ENCODE results near the gene CUL1.
A peak's percentile ranks its signal among the peaks of the same experiment; 100 is the strongest.
"Not testable (repeated sequence)": the region's sequence is repeated elsewhere in the genome, so short reads cannot be mapped to it uniquely, and the experiment has no call there.

Gene CUL1

DNA sequence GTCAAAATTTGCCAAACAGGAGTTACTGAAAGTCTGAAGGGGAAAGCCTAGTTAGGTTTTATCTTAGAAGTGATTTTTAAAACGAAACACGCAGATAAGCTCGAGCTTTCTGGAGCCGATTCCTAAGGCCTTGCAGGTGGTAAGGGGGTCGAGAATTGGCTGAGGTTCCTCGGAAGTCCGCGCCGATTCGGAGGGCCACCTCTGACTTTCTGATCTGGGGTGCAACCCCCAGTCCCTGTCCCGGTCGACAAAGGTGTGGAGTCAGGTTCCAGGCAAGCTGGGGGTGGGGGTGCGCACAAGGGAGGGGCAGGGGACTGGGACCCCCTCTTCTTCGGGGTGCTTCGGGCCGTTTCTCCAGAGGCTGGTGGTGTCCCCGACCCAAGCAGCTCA lies 701 bp upstream of the CUL1 start:
- no peak for DNase-seq

DNA sequence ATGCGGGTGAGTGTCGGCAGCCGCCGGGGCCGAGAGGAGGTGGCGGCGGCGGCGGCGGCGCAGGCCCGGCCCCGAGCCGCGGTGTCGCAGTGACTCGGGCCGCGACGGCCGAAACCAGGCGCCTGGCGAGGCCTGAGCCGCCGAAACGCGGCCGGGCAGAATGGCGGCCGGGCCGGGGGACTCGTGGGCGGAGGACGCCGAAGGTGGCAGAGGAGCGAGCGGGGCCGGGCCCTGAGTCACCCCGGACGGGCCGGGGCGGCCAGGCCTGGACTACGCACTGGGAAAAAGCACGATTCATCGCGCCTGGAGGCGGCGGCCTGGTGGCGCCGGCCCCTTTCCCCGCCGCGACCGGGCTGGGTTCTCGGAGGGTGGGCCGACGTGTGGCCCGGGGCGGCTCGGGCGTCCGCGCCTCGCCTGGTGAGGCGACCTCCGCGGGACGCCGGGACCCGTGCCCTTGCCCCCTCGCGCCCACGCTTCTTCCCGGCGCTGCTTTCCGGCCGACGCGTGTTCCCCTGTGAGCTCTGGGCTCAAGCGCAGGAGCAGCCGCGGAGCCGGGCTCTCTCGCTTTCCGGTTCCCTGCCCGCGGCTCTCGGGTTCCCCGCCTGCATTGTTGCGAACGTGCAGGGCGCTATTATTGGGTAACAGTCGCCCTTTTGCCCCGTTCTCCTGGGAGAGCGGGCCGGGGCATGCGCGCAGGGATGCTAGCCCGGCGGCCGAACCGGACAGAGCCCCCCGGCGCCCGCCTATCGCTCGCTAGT lies 500 bp downstream of the CUL1 start:
- peak; percentile 80 for DNase-seq

DNA sequence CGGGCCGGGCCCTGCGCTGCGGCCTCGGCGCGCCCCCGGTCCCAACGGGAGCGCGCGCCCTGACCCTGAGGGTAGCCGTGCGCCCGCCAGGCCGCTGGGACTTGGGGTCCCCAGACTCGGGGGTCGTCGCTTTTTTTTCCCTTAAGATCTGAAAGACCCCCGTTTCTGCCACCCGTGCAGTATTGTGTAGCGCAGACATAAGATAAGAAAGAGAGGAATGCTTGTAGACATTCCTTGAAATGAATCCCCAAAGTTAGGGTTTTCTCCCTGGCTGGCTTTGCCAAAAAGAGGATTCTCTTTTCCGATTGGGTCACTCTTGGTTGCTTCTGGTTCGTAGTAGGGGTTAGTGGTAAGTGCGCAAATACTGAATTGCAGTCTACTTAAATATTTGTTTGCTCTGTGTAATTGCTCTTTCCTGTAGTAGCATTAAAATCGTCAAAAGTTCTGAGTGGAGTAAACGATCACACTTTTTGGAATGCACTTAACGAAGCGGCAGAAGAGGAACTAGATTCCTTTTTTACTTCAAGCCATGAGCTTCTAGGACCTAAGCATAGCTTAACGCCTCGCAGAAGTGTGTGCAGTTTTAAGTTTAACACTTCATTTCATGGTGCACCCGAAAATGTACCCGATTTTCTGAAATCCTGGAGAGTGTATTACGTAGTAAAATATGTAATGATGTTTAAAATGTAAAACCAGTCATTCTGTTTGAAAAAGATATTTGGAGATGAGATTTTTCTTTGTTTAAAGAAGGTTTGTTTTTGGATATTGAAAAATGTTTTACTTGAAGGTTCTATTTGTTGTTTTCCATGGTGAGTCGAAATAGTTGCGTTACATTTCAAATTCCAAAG lies 1.3 kb downstream of the CUL1 start:
- DNase-seq: peak; percentile 38

GRCh38 chr7:148700661-148701064 lies 2.0 kb downstream of the CUL1 start:
- peak; percentile 19 for DNase-seq

DNA sequence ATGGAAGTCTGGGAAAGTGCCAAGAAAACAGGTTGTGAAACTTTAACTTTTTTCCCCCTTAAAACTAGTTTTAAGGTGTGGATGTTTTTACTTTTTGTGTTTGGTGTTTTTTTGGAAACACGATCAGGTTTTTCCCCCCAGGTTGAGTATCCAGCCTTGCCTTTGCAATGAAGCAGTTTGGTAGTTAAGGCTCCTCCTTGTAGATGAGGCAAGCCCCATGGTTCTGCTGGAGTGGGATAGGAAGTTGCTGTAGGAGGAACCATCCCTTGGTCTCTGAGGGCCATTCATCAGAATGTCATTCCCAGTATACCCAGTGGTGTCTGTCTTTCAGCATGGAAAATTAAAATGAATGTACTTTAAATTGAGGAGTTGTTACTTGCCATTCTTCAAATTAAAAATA lies 2.7 kb downstream of the CUL1 start:
- peak; percentile 59 for DNase-seq

GRCh38 chr7:148702876-148703670 lies 4.4 kb downstream of the CUL1 start:
- no peak for DNase-seq

- DNase-seq: not testable (repeated sequence)
Observed at GRCh38 chr7:148703671-148703962, 4.9 kb downstream of the CUL1 start.

GRCh38 chr7:148704189-148704588 lies 5.5 kb downstream of the CUL1 start:
- DNase-seq: no peak

DNA sequence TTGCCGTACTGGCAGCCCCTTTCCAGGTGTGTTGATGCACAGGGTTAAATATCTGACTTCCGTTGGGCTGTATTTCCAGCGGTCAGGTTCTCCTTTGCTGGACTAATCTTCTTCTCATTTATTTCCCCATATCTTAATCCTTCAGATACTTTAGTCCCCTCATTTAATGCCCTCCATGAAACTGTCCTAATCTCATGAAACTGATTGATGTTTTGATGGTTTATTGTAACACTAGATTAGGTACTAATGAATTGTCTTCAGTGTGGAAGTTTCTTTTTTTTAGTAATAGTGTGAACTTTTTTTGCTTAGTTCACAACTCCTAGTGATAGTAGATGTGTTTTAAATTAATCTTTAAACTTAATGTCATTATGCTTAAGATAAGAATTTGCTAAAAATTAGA lies 6.3 kb downstream of the CUL1 start:
- no peak for DNase-seq

GRCh38 chr7:148706368-148706767 lies 7.7 kb downstream of the CUL1 start:
- DNase-seq: no peak

DNA sequence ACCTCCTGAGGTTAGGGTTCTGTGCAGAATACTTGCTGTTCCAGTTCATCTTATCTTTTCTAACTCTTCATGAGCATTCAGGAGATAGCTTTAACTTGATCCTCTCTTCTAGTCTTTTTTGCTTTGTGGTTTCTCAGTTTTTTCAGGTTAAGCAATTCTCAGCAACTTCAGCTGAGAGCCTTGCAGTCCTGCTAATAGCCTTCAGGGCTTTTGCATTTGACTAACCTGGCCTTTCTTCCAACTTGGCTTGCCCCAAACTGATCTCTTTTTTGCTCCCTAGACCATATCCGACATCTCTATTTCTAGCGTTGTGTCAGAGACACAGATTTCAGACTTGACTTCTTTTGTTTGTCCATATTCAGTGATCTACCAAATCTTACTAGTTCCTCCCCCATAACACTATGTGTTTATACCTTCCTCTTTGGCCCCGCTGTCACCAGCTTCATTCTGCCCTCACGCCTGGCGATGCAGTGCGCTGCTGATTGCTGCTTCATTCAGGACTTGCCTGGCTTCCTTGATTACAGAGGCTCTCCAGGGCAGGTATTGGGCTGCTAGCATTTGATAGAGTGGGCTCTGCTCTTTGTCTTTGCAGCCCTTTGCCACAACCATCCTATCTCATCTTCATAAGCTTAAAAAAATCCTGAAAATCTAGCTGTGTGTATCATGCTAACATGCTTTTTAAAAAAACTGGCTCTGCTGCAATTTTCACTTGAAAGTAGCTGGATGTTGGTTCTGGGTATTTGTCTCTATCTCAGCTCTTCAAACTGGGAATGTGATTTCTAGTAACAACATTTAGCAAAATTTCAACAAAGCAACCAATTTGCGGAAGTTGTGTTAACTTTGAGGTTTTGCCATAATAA lies 9.6 kb downstream of the CUL1 start:
- peak; percentile 20 for DNase-seq

GRCh38 chr7:148709014-148709413 lies 10.3 kb downstream of the CUL1 start:
- no peak for DNase-seq

DNA sequence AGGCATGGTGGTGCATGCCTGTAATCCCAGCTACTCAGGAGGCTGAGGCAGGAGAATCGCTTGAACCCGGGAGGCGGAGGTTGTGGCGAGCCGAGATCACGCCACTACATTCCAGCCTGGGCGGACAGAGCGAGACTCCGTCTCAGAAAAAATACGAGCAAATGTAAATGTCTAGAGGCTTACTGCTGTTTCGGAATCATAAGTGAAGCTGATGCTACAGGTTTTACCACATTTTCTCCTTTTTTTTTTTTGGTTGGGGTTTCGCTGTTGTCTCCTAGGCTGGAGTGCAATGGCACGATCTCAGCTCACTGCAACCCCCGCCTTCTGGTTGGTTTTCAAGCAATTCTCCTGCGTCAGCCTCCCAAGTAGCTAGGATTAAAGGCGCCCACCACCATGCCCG lies 11.7 kb downstream of the CUL1 start:
- DNase-seq: not testable (repeated sequence)

GRCh38 chr7:148711191-148712102 lies 12.7 kb downstream of the CUL1 start:
- peak; percentile 29 for DNase-seq

DNA sequence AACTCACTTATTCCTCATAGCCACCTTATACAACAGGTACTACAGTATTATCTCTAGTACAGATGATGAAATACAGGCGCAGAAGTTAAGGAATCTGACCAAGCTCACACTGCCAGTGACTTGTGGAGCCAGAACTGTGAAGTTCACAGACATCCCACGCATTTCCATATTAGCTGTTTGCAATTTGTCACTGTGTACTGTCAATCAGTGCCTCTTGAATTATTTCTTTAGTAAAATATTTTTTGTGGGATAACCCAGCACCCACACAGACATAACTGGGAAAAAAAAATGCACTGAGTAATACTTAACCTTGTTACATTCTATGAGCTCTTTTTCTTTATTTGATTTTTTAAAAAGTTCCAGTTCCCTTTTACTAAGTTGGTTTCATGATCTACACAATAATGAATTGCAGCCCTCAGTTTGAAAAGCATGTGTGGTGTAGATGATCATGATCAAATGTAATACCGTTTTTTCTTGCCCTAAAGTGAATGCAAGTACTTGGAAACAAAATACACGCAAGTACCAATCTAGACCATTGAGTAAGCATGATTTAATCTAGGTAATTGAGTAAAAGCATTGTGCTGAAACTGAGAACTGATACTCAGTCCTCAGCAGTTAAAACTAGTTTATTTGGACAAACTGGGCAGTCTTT lies 14.1 kb downstream of the CUL1 start:
- peak; percentile 63 for DNase-seq

DNA sequence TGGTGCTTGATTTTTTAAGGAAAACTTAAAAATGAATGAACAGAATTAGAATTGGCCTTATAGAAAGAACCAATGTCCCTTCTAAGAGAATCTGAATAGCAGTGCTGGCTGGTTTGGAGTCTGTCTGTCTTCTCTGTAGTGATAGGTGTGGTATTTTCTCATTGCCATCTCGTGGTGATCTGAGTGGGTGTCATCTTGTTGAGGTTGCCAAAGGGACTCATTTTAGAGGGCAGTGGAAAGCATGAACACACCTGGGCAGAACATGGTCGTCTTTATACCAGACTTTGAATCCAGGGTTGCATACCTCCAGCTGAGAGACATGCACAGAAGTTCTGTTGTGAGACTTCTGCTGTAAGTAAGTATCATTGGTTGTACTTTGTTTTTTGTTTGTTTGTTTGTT lies 15.8 kb downstream of the CUL1 start:
- DNase-seq: no peak

GRCh38 chr7:148715027-148715426 lies 16.3 kb downstream of the CUL1 start:
- DNase-seq: peak; percentile 23

DNA sequence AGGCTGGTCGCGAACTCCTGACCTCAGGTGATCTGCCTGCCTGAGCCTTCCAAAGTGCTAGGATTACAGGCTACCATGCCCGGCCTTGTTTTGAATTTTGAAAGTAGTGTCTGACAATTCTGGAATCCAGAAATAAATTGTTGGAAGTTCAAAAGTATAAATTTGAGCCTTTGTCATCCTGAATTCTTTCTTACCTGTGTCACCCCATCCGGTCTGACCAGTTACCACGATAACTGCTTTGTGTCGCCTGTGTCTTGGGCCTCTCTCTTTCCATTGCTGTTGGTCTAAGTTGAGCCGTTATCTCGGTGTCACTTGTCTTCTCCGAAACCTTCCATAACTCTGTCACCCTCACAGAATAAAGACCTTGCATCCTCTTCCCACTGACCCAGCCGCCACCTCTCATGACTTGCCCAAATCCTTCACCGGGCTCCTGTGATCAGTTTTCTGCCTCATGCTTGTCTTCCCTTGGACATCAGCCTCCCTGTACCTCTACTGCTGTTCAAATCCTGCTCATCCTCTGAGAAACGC lies 18.6 kb downstream of the CUL1 start:
- no peak for DNase-seq

DNA sequence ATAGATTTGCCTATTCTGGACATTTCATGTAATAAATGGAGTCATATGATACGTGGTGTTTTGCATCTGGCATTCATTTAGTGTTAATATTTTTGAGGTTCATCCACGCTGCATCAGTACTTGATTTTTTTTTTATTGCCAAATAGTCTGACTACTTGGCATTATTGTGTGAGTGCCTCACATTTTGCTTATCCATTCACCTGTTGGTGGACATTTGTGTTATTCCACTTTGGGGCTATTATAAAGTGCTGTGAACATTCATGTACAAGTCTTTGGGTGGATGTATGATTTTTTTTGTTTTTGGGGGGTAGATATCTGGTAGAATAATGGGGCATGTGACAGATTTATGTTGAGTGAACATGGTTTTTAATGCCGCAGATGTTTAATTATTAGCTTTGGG lies 19.7 kb downstream of the CUL1 start:
- no peak for DNase-seq

- no peak for DNase-seq
Observed at GRCh38 chr7:148719753-148720152, 21.1 kb downstream of the CUL1 start.

- DNase-seq: no peak
Observed at GRCh38 chr7:148720472-148720871, 21.8 kb downstream of the CUL1 start.

Measured in inflammatory macrophage treated with lipopolysaccharide for 4 hours (primary cell).